ENCODE data around the gene TMED6. TPM values are rescaled to one million over a fixed set of nuclear protein-coding genes. Genes with fewer than 3 reads are reported as not detected.

The TMED6 gene
- total RNA-seq: not detected

- DNase-seq: no peak
Measured at GRCh38 chr16:69351309-69352027, at the start of gene TMED6. TMED6 (minus strand) TSS chr16:69351786; CDS start chr16:69351753, 33 bp downstream.

GRCh38 chr16:69399361-69399760, 47.8 kb upstream of the TMED6 start:
- DNase-seq: no peak

- DNase-seq: peak; percentile 68
Measured at GRCh38 chr16:69397821-69398521, 46.4 kb upstream of the TMED6 start.

- peak; percentile 21 for DNase-seq
Measured at GRCh38 chr16:69396187-69397061, 44.8 kb upstream of the TMED6 start.

- DNase-seq: no peak
Measured at GRCh38 chr16:69395859-69396186, 44.2 kb upstream of the TMED6 start.

GRCh38 chr16:69393898-69394849, 42.6 kb upstream of the TMED6 start:
- no peak for DNase-seq

GRCh38 chr16:69386596-69386995, 35.0 kb upstream of the TMED6 start:
- no peak for DNase-seq

GRCh38 chr16:69384974-69385373, 33.4 kb upstream of the TMED6 start:
- DNase-seq: no peak

GRCh38 chr16:69382421-69382820, 30.8 kb upstream of the TMED6 start:
- no peak for DNase-seq

- no peak for DNase-seq
Measured at GRCh38 chr16:69381231-69381630, 29.6 kb upstream of the TMED6 start.

- no peak for DNase-seq
Measured at GRCh38 chr16:69378760-69379159, 27.2 kb upstream of the TMED6 start.

GRCh38 chr16:69378036-69378435, 26.4 kb upstream of the TMED6 start:
- DNase-seq: no peak

- DNase-seq: no peak
Measured at GRCh38 chr16:69376393-69377059, 24.9 kb upstream of the TMED6 start.

- no peak for DNase-seq
Measured at GRCh38 chr16:69373019-69373418, 21.4 kb upstream of the TMED6 start.

GRCh38 chr16:69371564-69371963, 20.0 kb upstream of the TMED6 start:
- no peak for DNase-seq

GRCh38 chr16:69368866-69369265, 17.3 kb upstream of the TMED6 start:
- no peak for DNase-seq

GRCh38 chr16:69367980-69368379, 16.4 kb upstream of the TMED6 start:
- no peak for DNase-seq

- DNase-seq: no peak
Measured at GRCh38 chr16:69366431-69366830, 14.8 kb upstream of the TMED6 start.

GRCh38 chr16:69365901-69366300, 14.3 kb upstream of the TMED6 start:
- no peak for DNase-seq

- no peak for DNase-seq
Measured at GRCh38 chr16:69364088-69364487, 12.5 kb upstream of the TMED6 start.

- DNase-seq: no peak
Measured at GRCh38 chr16:69363281-69363717, 11.7 kb upstream of the TMED6 start.
